Measurements from ENCODE around the gene AP3M1.
"Not testable (repeated sequence)": the region's sequence is repeated elsewhere in the genome, so short reads cannot be mapped to it uniquely, and the experiment has no call there.

AP3M1 gene, protein sequence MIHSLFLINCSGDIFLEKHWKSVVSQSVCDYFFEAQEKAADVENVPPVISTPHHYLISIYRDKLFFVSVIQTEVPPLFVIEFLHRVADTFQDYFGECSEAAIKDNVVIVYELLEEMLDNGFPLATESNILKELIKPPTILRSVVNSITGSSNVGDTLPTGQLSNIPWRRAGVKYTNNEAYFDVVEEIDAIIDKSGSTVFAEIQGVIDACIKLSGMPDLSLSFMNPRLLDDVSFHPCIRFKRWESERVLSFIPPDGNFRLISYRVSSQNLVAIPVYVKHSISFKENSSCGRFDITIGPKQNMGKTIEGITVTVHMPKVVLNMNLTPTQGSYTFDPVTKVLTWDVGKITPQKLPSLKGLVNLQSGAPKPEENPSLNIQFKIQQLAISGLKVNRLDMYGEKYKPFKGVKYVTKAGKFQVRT
- 40.5 to 101 (median 77.1) reads per million in 3 experiments for total RNA-seq

DNA sequence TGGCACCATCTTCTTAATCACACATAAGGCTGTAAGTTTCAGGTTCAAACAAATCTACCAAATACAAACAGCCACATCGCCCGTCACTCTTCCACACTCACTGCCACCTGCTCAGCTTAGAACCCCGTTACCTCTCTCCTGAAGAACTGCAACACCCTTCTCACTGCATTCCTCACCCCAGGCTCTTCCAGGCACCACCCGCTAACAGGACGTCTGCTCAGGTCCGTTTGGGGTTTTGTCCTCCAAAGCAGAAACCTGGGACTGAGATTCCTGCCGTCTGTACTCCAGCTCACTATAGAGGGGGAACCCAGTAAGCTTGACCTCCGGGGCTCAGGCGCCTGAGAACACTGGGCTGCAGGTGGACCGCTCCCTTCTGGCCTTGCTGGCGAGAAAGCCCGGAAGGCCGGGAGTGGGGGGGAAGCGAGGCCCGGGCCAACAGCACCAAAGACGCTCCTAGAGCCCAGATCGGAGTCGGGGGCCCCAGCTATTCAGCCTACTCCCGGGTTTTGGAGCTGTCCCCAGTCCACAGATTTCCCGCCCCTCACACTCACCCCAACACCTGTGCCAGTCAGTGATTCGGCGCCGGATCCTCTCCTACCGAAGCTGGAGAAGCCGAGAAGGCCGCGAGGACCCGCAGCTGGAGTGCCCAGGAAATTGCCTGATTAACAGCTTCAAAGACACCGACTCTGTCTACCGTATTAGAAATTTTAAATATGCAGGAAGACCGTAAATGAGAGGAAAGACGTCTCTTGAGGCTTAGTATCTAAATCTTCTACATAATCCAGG lies at the start of gene AP3M1:
Gene AP3M1, minus strand, starts transcription at position 625 of the 786 bp plus-strand sequence. CDS start 12,449 bp downstream, outside the sequence.
- DNase-seq: no peak

GRCh38 chr10:74199315-74199714 lies 48.7 kb upstream of the AP3M1 start:
- no peak for DNase-seq

DNA sequence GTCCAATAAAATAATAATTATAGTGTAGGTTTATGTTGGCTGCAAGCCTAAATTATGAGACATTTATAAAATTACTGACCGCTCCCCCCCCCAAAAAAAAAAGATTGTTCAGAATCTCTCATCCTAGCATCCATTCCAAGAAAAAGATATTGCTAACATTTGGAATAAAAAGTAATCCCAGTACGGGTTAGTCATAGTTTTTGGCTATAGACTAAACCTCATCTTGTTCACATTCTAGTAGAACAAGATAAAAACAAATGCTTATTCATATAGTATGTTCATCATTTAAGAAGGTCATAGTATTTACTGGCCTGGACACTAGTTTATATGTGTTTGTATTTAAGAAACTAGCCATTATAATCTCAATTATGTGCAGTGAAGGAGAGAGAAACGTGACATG lies 44.4 kb upstream of the AP3M1 start:
- no peak for DNase-seq

- DNase-seq: peak; percentile 67
These were observed 43.9 kb upstream of the AP3M1 start for GRCh38 chr10:74194545-74194944.

DNA sequence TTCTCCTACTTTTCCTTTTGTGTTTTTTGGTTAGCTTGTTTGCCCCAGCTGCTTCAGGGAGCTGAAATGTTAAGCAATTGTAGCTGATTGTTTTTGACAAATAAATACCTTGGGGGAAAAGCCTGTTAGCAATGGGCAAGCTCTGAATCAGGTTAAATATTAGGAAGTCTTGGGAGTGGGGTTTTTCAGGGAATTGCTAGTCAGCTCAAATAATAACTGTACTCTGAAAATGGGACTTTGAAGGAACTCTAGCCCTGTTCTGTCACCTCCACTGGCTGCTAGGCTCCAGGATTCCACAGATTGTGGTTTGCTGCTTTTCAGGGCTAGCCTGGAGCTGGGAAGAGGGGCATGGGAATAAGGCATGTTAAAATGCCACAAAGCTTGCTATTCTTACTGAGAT lies 39.9 kb upstream of the AP3M1 start:
- DNase-seq: no peak

DNA sequence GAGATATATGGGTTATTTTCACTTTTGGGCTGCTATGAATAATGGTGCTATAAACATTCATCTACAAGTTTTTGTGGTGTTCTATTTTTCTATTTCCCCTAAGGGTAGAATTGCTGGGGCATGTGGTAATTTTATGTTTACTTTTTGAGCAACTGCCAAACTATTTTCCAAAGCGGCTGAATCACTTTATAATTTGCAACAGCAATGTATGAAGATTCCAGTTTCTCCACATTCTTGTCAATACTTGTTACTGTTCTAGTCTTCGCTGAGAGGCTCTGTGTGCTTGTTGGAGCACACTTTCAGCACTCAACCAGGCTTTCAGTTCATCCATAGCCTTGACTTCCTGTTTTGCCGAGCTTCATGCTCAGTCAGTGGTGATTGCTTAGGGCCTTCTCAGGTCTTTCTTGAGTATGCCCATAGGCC lies 39.4 kb upstream of the AP3M1 start:
- DNase-seq: peak; percentile 17

DNA sequence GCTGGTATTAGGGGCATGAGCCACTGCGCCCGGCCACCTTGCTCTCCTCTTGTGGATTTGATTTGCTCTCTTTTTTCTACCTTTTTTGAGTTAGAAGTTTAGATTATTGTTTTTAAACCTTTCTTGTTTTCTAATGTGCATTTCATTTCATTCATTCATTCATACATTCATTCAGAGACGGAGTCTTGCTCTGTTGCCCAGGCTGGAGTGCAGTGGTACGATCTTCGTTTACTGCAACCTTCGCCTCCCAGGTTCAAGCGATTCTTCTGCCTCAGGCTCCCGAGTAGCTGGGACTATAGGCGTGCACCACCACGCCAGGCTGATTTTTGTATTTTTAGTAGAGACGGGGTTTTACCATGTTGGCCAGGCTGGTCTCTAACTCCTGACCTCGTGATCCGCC lies 38.0 kb upstream of the AP3M1 start:
- DNase-seq: not testable (repeated sequence)

GRCh38 chr10:74187237-74187636 lies 36.6 kb upstream of the AP3M1 start:
- no peak for DNase-seq

- DNase-seq: no peak
These were observed 36.0 kb upstream of the AP3M1 start for GRCh38 chr10:74186678-74187077.

DNA sequence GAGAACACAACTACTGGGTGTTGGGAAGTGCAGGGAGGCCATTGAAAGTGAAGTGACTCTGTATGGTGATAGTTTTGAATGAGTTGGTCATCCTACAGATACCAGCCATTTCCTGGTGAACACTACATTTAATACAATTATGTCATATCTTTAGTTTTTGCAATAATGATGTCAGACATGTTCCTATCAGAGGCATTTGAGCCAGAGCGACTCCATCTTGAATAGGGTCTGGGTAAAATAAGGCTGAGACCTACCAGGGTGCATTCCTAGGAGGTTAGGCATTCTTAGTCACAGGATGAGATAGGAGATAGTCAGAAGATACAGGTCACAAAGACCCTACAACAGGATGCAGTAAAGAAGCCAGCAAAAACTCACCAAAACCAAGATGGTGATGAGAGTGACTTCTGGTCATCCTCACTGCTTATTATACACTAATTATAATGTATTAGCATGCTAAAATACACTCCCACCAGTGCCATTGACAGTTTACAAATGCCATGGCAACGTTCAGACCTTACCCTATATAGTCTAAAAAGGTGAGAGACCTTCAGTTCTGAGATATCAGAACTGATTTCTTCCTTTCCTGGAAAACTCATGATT lies 28.6 kb upstream of the AP3M1 start:
- DNase-seq: no peak

- DNase-seq: no peak
These were observed 27.6 kb upstream of the AP3M1 start for GRCh38 chr10:74178042-74178791.

DNA sequence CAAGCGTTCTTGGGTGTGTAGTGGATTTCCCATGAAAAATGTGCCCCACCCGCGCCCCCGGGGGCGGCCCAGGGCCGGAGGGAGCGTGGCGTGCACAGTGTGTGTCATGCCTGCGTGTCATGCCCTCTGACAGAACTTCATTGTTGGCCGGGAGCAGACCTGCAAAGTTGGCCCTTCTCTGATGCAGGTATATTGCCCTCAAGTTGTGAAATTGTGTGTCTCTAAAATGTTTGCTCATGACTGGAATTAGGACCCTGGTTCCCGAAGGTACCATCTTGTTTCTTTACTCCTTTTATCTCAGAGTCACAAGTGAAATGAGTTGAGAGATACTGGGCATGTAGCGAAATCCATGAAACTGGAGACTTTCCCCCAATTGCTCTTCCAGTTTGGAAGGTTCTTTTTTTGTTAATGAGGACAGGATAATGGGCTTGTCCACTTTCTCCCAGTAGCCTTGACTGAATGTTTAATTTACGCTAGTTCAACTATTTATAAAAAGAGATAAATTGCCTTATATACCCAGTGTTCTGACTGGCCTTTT lies 26.6 kb upstream of the AP3M1 start:
- no peak for DNase-seq

GRCh38 chr10:74176380-74177139 lies 25.9 kb upstream of the AP3M1 start:
- peak; percentile 98 for DNase-seq

GRCh38 chr10:74175510-74176379 lies 25.1 kb upstream of the AP3M1 start:
- no peak for DNase-seq

DNA sequence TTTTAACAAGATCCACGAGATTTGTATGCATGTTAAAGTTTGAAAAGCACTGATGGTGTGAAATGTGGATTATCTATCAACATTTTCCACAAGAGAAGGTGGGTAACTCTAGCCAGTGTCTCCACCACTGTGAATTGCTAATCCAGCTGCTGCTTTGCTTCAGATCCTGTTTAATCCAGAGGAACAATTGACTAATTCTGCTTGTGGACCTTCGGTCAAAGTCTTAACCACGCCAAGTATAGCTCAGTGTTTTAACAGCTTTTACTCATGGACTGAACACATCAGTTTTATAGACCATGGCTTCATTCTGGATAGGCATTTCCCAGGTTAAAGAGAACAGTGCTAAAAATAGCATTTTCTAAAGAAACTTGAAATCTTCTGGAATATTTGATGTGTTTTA lies 23.9 kb upstream of the AP3M1 start:
- no peak for DNase-seq

GRCh38 chr10:74171625-74172024 lies 21.0 kb upstream of the AP3M1 start:
- DNase-seq: no peak

DNA sequence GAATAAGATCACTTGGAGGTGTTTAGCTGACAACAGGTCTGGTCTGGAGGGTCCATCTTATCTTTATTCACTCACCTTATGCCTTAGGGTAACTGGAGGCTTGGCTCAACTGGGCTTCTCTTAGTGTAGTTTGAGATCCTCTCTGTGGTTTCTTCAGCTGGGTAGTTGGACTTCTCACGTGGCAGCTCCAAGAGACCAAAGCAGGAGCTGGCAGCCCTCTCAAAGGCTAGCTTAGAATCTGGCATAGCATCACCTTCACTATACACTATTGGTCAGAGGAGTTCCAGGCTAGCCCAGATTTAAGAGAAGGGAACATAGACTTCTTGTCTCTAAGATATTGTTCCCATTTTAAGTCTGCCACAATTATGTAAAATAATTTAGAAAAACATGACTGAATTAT lies 16.8 kb upstream of the AP3M1 start:
- DNase-seq: no peak

DNA sequence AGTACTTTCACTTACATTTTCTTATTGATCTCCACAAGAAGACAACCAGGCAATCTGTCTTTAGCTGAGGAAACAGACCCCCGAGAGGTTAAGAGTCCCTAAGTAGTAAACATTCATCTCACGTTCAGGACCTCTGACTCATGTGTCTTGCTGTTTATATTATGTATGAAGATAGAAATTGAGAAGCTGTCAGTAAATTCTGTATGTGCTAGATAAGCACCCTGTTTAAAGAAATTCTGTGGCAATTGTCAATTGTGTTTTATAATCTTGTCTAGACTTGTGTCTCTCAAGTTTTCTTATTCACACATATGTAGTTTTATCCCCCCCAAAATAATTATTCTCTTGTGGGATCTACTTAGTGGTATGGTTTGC lies 14.9 kb upstream of the AP3M1 start:
- DNase-seq: no peak

DNA sequence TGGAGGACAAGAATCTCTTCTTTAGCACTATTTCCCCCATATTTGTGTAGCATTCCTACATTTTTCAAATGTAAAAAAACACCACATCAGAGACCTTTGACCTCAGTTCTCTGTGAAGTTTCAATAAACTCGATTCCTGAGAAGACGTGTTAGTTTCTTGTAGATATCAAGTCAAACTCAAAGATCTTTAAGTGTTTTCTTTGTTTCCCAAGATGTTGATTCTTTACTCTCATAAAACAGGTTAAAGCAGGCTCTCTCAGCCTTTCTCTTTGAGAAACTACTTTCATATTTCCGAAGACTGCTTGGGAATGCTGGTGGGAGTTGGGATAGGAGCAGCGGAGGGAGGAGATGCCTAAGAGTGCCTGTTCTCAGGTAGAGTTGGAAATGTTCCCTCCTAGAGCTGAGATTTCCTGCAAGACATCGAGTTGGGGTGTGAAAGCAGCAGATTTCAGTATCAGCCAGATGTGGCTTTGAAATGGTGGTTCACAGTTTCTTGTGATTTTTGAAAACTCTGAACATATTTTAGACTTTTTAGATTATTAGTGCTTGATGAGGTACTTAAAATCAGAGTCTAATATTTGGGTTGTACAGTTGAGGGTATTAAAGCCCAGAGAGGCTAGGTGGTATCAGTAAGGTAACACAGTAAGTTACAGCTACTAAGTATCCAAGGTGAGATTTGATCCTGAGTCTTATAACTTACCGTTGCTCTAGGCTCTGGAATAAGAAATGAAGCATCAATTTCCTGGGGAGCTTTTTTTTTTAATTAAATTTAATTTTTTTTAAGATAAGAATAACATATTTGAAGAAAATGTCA lies 14.3 kb upstream of the AP3M1 start:
- no peak for DNase-seq

Data from central memory CD4-positive, alpha-beta T cell (primary cell).